Activated naive CD4-positive, alpha-beta T cell treated with anti-CD3 and anti-CD28 coated beads, Interleukin-2, amount 10 ng/mL, durations not matched to agents 7 days and 5 days (primary cell): ENCODE results near the gene EFNB1.

Experiments
- CTCF ChIA-PET: fragments of 350-600 bp; sonication (Branson Sonifier 250); formaldehyde crosslinking; loops from one replicate; lab custom pipeline; 2021; ENCODE audit warnings: antibody characterized with exemption; lab: Charles Lee
- DNase-seq: peaks from one replicate; pipeline ENCODE4 v3.0.0-alpha.2; 2020
- H3K27ac Mint-ChIP-seq: one replicate; pipeline ENCODE4 v1.8.0; 2021; ENCODE audit warnings: mild to moderate bottlenecking, moderate library complexity, mixed read lengths
- H3K27me3 Mint-ChIP-seq: one replicate; pipeline ENCODE4 v1.8.0; 2021; ENCODE audit warnings: mild to moderate bottlenecking, mixed read lengths
- H3K36me3 Mint-ChIP-seq: one replicate; pipeline ENCODE4 v1.8.0; 2021; ENCODE audit warnings: mixed read lengths
- H3K4me1 Mint-ChIP-seq: one replicate; pipeline ENCODE4 v1.8.0; 2021; ENCODE audit warnings: mixed read lengths
- H3K4me3 Mint-ChIP-seq: one replicate; pipeline ENCODE4 v1.8.0; 2021; ENCODE audit warnings: mild to moderate bottlenecking, moderate library complexity, mixed read lengths
- H3K9me3 Mint-ChIP-seq: one replicate; pipeline ENCODE4 v1.8.0; 2021; ENCODE audit warnings: mixed read lengths

The EFNB1 gene

GRCh38 chrX:68822641-68823410, 6.0 kb upstream of the EFNB1 start:
- Mint-ChIP-seq H3K27ac (no peak overlapping the region), H3K36me3 (no peaks in the 10 kb centered on the region), H3K4me1 (peaks cover 2% of the 10 kb centered on the region), H3K27me3 (peaks cover 13% of the 10 kb centered on the region), H3K4me3 (no peak overlapping the region), H3K9me3 (no peaks in the 10 kb centered on the region)
- CTCF ChIA-PET, result interaction anchor here (0.7 to 2.9 kb wide), 4 partner anchors 89 to 564 kb away, joined by 3 to 12 read pairs (median 6); no protein-coding TSS in a partner anchor
- peak; percentile 32 for DNase-seq

GRCh38 chrX:68823413-68824151, 5.2 kb upstream of the EFNB1 start:
- H3K27ac Mint-ChIP-seq, result no peak overlapping the region
- DNase-seq, result no peak
- CTCF ChIA-PET, result interaction anchor here (1.5 to 2.9 kb wide), 3 partner anchors 90 to 563 kb away, joined by 5 to 8 read pairs (median 8); no protein-coding TSS in a partner anchor
- peaks cover 6% of the 10 kb centered on the region for H3K4me1 Mint-ChIP-seq
- H3K36me3 Mint-ChIP-seq, result no peaks in the 10 kb centered on the region
- peaks cover 14% of the 10 kb centered on the region for H3K27me3 Mint-ChIP-seq
- H3K9me3 Mint-ChIP-seq, result no peaks in the 10 kb centered on the region
- no peak overlapping the region for H3K4me3 Mint-ChIP-seq

- H3K4me3 Mint-ChIP-seq, result no peak overlapping the region
- peaks cover 7% of the 10 kb centered on the region for H3K4me1 Mint-ChIP-seq
- DNase-seq, result no peak
- CTCF ChIA-PET, result interaction anchor here (1.5 to 2.9 kb wide), 3 partner anchors 91 to 563 kb away, joined by 5 to 8 read pairs (median 8); no protein-coding TSS in a partner anchor
- no peak overlapping the region for H3K27ac Mint-ChIP-seq
- H3K36me3 Mint-ChIP-seq, result no peaks in the 10 kb centered on the region
- peaks cover 19% of the 10 kb centered on the region for H3K27me3 Mint-ChIP-seq
- no peaks in the 10 kb centered on the region for H3K9me3 Mint-ChIP-seq
Measured at GRCh38 chrX:68824152-68824433, 4.7 kb upstream of the EFNB1 start.

- H3K4me3 Mint-ChIP-seq, result no peak overlapping the region
- H3K4me1 Mint-ChIP-seq, result peaks cover 8% of the 10 kb centered on the region
- H3K9me3 Mint-ChIP-seq, result no peaks in the 10 kb centered on the region
- DNase-seq, result no peak
- H3K27me3 Mint-ChIP-seq, result peaks cover 21% of the 10 kb centered on the region
- H3K36me3 Mint-ChIP-seq, result no peaks in the 10 kb centered on the region
- CTCF ChIA-PET, result interaction anchor here (1.5 to 2.9 kb wide), 3 partner anchors 91 to 562 kb away, joined by 5 to 8 read pairs (median 8); no protein-coding TSS in a partner anchor
- H3K27ac Mint-ChIP-seq, result no peak overlapping the region
Measured at GRCh38 chrX:68824565-68825125, 4.2 kb upstream of the EFNB1 start.

- H3K4me3 Mint-ChIP-seq, result no peak overlapping the region
- peaks cover 13% of the 10 kb centered on the region for H3K4me1 Mint-ChIP-seq
- H3K27me3 Mint-ChIP-seq, result peaks cover 33% of the 10 kb centered on the region
- no peak overlapping the region for H3K27ac Mint-ChIP-seq
- no peaks in the 10 kb centered on the region for H3K9me3 Mint-ChIP-seq
- CTCF ChIA-PET, result interaction anchor here (1.6 to 2.3 kb wide), 2 partner anchors 103 to 396 kb away, joined by 3 to 24 read pairs; no protein-coding TSS in a partner anchor
- no peaks in the 10 kb centered on the region for H3K36me3 Mint-ChIP-seq
- DNase-seq, result no peak
Measured at GRCh38 chrX:68826113-68826980, 2.5 kb upstream of the EFNB1 start.

GRCh38 chrX:68827256-68827655, 1.6 kb upstream of the EFNB1 start:
- DNase-seq, result no peak
- Mint-ChIP-seq H3K36me3 (peaks cover 2% of the 10 kb centered on the region), H3K27me3 (peaks cover 35% of the 10 kb centered on the region), H3K27ac (no peak overlapping the region), H3K9me3 (no peaks in the 10 kb centered on the region), H3K4me1 (peaks cover 22% of the 10 kb centered on the region), H3K4me3 (no peak overlapping the region)
- CTCF ChIA-PET, result interaction anchor here (0.6 to 2.4 kb wide), 7 partner anchors 102 to 631 kb away, joined by 3 to 24 read pairs (median 9); no protein-coding TSS in a partner anchor

- peak; percentile 81 for DNase-seq
- Mint-ChIP-seq H3K27ac (no peak overlapping the region), H3K9me3 (no peaks in the 10 kb centered on the region), H3K27me3 (peaks cover 35% of the 10 kb centered on the region), H3K36me3 (peaks cover 2% of the 10 kb centered on the region), H3K4me3 (peak overlapping the region; percentile 76), H3K4me1 (peaks cover 23% of the 10 kb centered on the region)
- CTCF ChIA-PET, result interaction anchor here (0.6 to 2.4 kb wide), 10 partner anchors 101 to 631 kb away, joined by 3 to 24 read pairs (median 4); partner anchors contain the start of gene PJA1
Measured at GRCh38 chrX:68827848-68828624, 785 bp upstream of the EFNB1 start.

GRCh38 chrX:68829582-68830418, 979 bp downstream of the EFNB1 start:
- H3K4me3 Mint-ChIP-seq, result peak overlapping the region; percentile 76
- no peak overlapping the region for H3K27ac Mint-ChIP-seq
- H3K27me3 Mint-ChIP-seq, result peaks cover 35% of the 10 kb centered on the region
- CTCF ChIA-PET, result interaction anchor here (1.1 to 2.4 kb wide), 3 partner anchors 95 to 394 kb away, joined by 3 to 14 read pairs (median 5); no protein-coding TSS in a partner anchor
- peaks cover 2% of the 10 kb centered on the region for H3K36me3 Mint-ChIP-seq
- peak; percentile 38 for DNase-seq
- H3K4me1 Mint-ChIP-seq, result peaks cover 23% of the 10 kb centered on the region
- H3K9me3 Mint-ChIP-seq, result no peaks in the 10 kb centered on the region

- Mint-ChIP-seq H3K36me3 (peaks cover 2% of the 10 kb centered on the region), H3K4me3 (peak overlapping the region; percentile 76), H3K27me3 (peaks cover 35% of the 10 kb centered on the region), H3K4me1 (peaks cover 23% of the 10 kb centered on the region), H3K9me3 (no peaks in the 10 kb centered on the region), H3K27ac (no peak overlapping the region)
- DNase-seq, result no peak
- CTCF ChIA-PET, result interaction anchor here (1.1 to 1.5 kb wide), 2 partner anchors 96 to 391 kb away, joined by 3 to 5 read pairs; no protein-coding TSS in a partner anchor
Measured at GRCh38 chrX:68830419-68831404, 1.9 kb downstream of the EFNB1 start.

GRCh38 chrX:68831405-68832100, 2.7 kb downstream of the EFNB1 start:
- DNase-seq, result no peak
- Mint-ChIP-seq H3K27me3 (peaks cover 35% of the 10 kb centered on the region), H3K4me1 (peaks cover 23% of the 10 kb centered on the region), H3K36me3 (peaks cover 2% of the 10 kb centered on the region), H3K4me3 (peak overlapping the region; percentile 53), H3K27ac (no peak overlapping the region), H3K9me3 (no peaks in the 10 kb centered on the region)
- CTCF ChIA-PET, result interaction anchor here (1.5 kb wide), 1 partner anchor 390 kb away, joined by 5 read pairs; no protein-coding TSS in a partner anchor

- H3K27me3 Mint-ChIP-seq, result peaks cover 35% of the 10 kb centered on the region
- H3K4me3 Mint-ChIP-seq, result peak overlapping the region; percentile 53
- H3K4me1 Mint-ChIP-seq, result peaks cover 23% of the 10 kb centered on the region
- peaks cover 2% of the 10 kb centered on the region for H3K36me3 Mint-ChIP-seq
- H3K27ac Mint-ChIP-seq, result no peak overlapping the region
- CTCF ChIA-PET, result no interaction called here
- H3K9me3 Mint-ChIP-seq, result no peaks in the 10 kb centered on the region
- peak; percentile 44 for DNase-seq
Measured at GRCh38 chrX:68832101-68832416, 3.2 kb downstream of the EFNB1 start.
